NCI-H510A treated with DMSO at 0.1 percent for 48 hours (cell line): ENCODE data around the gene THAP8.

ENCODE experiments used
- DNase-seq: peaks from one replicate; lab custom pipeline; 2025; lab: John Stamatoyannopoulos, UW

The THAP8 gene

DNA sequence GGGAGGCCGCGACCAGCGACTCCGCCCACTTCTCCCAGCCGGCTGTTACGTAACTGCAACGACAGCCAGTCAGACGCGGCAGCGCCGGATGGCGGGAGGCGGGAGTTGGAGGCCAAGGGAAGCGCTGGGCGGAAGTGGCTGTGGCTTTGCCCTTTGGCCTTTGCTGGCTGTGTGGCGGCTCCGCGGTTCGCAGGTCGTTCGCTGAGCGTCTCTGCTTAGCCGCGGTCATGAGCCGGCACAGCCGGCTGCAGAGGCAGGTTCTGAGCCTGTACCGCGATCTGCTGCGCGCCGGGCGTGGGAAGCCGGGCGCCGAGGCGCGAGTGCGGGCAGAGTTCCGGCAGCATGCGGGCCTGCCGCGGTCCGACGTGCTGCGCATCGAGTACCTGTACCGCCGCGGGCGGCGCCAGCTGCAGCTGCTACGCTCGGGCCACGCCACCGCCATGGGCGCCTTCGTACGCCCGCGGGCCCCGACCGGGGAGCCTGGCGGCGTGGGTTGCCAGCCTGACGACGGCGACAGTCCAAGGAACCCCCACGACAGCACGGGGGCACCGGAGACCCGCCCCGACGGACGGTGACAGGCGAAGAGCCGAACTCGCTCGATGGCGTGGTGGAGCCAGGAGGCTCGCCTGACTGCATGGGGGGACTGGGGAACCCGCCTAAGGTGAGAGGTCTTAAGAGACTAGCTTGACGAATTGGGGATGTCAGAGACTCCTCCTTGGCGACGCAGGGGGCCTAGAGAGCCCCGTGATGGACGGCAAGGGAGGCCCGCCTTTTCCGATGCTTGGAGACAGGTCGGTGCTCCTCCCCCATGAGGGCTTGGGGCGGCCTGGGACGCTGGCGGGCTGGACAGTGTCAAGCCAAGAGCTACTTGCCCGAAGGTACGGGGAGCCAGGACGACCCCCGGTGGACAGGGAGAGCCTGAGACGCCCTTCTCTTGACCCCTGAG is 58.8 kb downstream of the THAP8 start, which contains the start of gene SDHAF1:
Gene SDHAF1 (plus strand): TSS at position 141 of the 946 bp plus-strand sequence. CDS start 87 bp downstream, at position 228.
- peak; percentile 89 for DNase-seq

DNA sequence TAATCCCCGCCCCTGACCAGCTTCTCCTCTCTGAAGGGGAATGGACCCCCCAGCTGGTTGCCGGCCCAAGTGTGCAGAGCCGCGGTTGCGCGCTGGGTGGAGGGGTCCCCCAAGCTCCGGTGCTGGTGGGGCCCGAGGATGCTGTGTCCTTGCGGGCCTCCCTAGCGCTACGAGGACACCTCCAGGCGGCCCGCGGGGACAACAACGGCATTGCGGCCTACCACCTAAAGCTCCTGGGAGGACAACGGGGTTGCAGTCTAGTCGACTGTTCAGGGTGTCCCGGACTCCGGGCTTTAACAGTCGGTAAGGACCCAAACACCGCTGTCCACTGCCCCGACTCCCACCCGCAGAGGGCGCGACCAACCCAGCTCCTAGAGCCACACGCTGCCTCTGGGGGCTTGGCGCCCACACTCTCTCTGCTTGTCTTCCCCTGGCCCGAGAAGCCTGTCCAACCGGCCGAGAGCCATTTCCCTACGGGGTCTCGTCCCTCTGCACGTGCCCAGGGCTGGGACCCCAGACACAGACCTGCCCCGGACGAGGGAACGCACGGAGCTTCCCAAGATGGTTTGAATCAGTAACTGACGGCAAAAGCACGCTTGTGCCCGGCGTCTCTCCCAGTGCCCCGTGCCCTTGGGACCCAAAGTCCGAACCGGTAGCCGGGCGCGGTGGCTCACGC is 60.0 kb downstream of the THAP8 start:
- DNase-seq: no peak

DNA sequence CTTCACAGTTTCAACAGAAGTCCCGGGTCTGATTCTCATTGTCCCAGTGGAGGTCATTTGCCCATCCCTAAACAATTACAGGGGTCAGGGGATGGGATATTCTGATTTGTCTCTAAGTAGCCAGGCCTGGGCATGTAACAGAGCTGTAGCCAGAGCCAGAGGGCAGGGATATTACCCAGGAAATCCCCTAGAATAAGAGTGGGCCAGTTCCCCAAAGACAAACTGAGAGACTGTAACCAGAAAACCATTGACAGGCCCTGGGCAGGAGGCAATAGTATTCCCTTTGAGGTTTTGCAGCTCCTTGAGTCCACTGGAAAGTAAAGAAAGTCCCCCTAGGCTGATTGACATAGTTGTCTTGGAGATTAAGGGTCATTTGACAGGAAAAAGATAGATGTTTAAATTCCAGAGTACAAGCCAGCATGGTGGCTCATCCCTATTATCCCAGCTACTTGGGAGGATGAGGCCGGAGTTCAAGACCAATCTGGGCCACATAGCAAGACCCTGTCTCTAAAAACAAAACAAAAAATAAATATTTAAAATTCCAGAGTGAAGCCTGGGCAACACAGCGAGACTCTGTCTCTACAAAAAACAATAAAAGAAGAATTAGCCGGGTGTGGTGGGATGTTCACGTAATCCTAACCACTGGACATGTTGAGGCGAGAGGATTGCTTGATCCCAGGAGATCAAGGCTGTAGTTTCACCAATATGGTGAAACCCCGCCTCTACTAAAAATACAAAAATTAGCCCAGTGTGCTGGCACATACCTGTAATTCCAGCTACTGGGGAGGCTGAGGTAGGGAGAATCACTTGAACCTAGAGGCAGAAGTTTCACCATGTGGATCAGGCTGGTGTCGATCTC is 60.9 kb downstream of the THAP8 start:
- DNase-seq: no peak

DNA sequence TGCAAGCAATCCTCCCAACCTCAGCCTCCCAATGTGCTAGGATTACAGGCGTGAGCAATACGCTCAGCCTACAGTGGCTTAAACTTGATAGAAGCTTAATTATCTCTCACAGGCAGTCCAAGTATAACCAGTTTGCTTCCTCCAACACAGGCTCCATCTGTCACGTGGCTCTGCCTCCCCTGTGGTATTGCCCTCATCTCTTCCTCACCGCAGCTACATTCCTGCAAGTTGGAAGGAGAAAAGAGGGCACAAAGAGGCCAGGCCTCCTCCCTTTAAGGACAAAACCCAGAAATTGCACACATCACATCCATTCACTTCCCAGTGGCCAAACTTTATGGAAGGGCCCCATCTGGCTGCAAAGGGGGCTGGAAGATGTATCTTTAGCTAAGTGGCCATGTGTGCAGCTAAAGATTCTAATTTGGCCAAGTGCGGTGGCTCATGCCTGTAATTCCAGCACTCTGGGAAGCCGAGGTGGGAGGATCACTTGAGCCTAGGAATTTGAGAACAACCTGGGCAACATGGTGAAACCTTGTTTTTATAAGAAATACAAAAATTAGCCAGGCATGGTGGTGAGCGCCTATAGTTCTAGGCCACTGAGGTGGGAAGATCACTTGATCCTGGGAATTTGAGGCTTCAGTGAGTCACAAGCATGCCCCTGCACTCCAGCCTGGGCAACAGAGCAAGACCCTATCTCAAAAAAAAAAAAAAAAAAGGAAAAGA is 62.2 kb downstream of the THAP8 start:
- no peak for DNase-seq

DNA sequence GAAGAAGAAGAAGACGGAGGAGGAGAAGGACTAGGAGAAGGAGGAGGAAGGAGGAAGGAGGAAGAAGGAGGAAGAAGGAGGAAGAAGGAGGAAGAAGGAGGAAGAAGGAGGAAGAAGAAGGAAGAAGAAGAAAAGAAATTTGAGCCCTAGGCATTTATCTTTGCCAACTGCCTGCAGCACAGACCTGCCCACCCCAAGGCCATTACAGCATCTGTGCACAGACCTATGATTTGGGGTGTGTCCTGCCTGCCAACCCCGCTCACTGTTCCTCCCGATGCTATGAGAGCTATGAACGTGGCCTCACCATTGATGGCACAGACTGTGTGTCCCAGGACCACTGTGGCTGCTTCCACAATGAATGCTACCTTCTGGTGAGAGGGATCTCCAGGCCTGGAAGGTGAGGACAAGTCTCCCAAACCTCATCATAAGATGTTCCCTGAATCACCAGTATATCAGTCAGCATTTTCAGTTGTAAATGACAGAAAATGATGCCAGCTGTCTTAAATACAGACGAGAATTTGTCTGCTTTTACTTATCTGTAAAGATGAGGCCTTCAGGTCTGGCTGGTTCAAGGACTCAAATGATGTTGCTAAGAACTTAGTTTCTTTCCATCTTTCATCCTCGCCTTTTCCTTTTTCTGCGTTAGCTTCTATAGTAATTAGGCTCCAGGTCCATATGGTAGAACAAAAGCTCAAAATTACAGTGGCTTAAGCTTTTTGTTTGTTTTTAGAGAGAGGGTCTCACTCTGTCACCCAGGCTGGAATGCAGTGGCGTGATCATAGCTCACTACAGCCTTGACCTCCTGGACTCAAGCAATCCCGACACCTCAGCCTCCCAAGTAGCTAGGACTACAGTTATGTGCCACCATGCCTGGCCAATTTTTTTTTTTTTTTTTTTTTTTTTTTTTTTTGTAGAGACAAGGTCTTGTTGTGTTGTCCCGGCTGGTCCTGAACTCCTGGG is 63.0 kb downstream of the THAP8 start:
- no peak for DNase-seq

DNA sequence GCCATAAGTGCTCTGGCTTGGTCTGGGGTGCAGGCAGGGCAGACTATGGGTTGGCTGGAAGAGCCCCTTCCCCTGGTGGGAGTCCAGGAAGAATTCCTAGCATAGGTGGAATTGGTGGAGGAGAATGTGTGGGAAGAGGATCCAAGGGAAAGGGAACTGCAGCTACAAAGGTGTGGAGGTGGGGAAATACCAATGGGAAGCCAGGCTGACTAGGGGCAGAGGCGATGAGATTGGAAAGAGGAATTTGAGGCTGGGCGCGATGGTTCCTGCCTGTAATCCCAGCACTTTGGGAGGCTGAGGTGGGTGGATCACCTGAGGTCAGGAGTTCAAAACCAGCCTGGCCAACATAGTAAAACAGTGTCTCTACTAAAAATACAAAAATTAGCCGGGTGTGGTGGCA is 63.9 kb downstream of the THAP8 start:
- no peak for DNase-seq

DNA sequence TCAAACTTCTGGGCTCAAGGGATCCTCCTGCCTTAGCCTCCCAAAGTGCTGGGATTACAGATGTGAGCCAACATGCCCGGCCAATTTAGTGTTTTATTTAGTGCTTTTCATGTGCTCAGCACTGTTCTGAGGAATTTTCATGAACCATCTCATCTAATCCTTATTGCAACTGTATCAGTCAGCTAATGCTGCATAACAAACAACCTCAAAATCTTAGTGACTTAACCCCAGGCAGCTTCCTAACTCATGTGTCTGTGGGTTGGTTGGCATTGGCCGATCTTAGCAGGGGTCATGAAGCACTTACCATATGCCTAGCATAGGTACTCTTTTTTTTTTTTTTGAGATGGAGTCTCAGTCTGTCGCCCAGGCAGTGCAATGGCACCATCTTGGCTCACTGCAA is 65.3 kb downstream of the THAP8 start:
- DNase-seq: no peak

DNA sequence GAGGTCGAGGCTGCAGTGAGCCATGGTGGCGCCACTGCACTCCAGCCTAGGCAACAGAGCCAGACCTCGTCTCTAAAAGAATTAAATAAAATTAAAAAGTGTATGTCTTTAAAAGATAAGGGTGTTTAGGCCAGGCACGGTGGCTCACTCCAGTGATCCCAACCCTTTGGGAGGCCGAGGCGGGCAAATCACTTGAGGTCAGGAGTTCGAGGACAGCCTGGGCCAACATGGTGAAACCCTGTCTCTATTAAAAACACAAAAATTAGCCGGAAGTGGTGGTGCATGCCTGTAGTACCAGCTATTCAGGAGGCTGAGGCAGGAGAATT is 66.6 kb downstream of the THAP8 start:
- DNase-seq: peak; percentile 53

DNA sequence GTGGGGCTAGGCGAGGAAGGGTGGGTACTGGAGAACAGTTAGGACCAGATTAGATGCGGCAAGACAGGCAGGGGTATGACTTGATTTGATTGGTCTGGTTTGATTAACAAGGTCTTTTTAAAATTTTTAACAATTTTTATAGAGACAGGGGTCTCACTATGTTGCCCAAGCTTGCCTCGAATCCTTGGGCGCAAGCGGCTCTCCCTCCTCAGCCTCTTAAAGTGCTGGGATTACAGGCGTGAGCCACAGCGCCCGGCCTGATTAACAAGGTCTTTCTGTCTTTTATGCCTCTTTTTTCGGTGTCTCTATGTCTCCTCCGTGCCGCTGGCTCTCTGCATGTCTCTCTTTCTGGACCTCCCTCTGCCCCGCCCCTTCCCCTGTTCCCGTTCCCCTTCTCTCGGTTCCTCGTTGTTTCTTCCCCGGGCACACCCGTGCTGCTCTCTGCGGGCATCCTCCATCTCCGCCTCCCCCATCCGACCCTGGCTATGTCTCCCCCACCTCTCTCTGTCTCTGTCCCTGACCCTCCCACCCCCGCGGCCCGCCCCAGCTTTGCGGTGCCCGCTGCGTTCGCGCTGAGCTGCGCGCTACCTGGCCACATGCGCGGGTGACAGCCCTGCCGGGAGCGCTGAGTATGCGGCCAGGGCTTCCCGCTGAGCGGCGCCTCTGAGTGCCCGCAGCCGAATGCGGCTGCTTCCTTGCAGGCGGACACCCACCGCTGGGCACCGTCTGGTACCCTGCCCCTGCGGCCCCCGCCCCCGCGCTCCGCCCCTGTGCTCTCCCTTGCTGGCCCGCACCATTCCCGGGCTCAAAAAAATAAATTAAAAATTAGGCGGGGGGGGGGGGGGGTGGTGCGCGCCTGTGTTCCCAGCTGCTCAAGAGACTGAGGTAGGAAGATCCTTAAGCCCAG is 67.2 kb downstream of the THAP8 start:
- DNase-seq: peak; percentile 60

DNA sequence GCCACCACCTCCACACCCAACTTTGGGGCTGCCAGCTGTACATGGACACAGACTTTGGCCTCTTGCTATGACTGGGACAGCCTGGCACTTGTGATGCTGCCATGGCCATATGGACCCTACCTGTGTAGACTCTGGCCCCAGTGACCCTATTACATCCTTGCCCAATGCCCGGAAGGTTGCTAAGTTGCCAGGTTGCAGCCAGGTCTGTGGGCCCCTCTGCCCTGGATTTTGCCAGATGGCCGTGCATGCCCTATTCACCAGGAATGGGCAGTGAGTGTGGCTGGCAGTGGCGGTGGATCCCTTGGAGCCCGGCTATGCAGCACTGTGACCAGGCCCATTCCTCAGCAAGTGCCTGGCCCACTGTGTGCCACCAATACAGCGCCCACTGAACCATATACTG is 68.0 kb downstream of the THAP8 start:
- DNase-seq: no peak
